AG09309 (cell line): Measurements from ENCODE around the gene UNC93A.
"Not testable (repeated sequence)": the region's sequence is repeated elsewhere in the genome, so short reads cannot be mapped to it uniquely, and the experiment has no call there.

Experiments
- DNase-seq: peaks from one replicate; pipeline ENCODE4 v3.0.0-alpha.2; 2010; ENCODE audit warnings: low read depth
- H3K4me3 ChIP-seq: 2 replicates; pipeline ENCODE4 v1.5.1; 2011; ENCODE audit warnings: mild to moderate bottlenecking, low read depth, low read length, moderate library complexity; ENCODE audit not compliant: control insufficient read depth
- CTCF ChIP-seq: IDR thresholded peaks from 2 replicates; pipeline ENCODE4 v1.5.1; 2011; ENCODE audit warnings: mild to moderate bottlenecking, low read depth, low read length, inconsistent platforms; ENCODE audit not compliant: insufficient read depth, control insufficient read depth; ENCODE audit errors: missing control alignments

UNC93A gene

GRCh38 chr6:167285077-167285770 lies 5.9 kb upstream of the UNC93A start:
- DNase-seq: no peak

GRCh38 chr6:167287513-167288048 lies 3.5 kb upstream of the UNC93A start:
- TF ChIP-seq CTCF: no peak
- DNase-seq: no peak
- no peak overlapping the region for H3K4me3 ChIP-seq

More at GRCh38 chr6:167285077-167285770, 5.9 kb upstream of the UNC93A start:
- H3K4me3 ChIP-seq: no peak overlapping the region
- no peak for TF ChIP-seq CTCF

GRCh38 chr6:167288591-167289225 lies 2.4 kb upstream of the UNC93A start:
- H3K4me3 ChIP-seq, DNase-seq: not testable (repeated sequence)
- TF ChIP-seq CTCF: peak; percentile 19

- not testable (repeated sequence) for H3K4me3 ChIP-seq, DNase-seq
Observed at GRCh38 chr6:167289291-167289690, 1.8 kb upstream of the UNC93A start.

- TF ChIP-seq CTCF: no peak
- no peak for DNase-seq
- no peak overlapping the region for H3K4me3 ChIP-seq
Observed at GRCh38 chr6:167291623-167292300, 647 bp downstream of the UNC93A start.

- no peak overlapping the region for H3K4me3 ChIP-seq
- no peak for TF ChIP-seq CTCF
- DNase-seq: no peak
Observed at GRCh38 chr6:167292301-167293087, 1.4 kb downstream of the UNC93A start.
